Ishikawa (cell line): Measurements from ENCODE around the gene INTS14.

Experiments
- CEBPB ChIP-seq: IDR thresholded peaks from 2 replicates; pipeline ENCODE4 v1.6.1; 2012
- CREB1 ChIP-seq: IDR thresholded peaks from 2 replicates; pipeline ENCODE4 v1.6.1; 2012; ENCODE audit warnings: low read depth
- EGR1 ChIP-seq: IDR thresholded peaks from 2 replicates; pipeline ENCODE4 v1.6.1; 2012
- EP300 ChIP-seq: IDR thresholded peaks from 2 replicates; pipeline ENCODE4 v1.6.1; 2012; ENCODE audit warnings: borderline replicate concordance
- FOXM1 ChIP-seq: IDR thresholded peaks from 2 replicates; pipeline ENCODE4 v1.6.1; 2012; ENCODE audit warnings: low read depth, borderline replicate concordance
- NFIC ChIP-seq: IDR thresholded peaks from 2 replicates; pipeline ENCODE4 v1.6.1; 2012
- RAD21 ChIP-seq: IDR thresholded peaks from 2 replicates; pipeline ENCODE4 v1.6.1; 2012; ENCODE audit warnings: low read depth
- REST ChIP-seq: IDR thresholded peaks from 2 replicates; pipeline ENCODE4 v1.6.1; 2012; ENCODE audit warnings: low read depth, mild to moderate bottlenecking
- TAF1 ChIP-seq: IDR thresholded peaks from 2 replicates; pipeline ENCODE4 v1.6.1; 2012; ENCODE audit warnings: low read depth, mild to moderate bottlenecking
- TCF12 ChIP-seq: IDR thresholded peaks from 2 replicates; pipeline ENCODE4 v1.6.1; 2012; ENCODE audit warnings: low read depth
- YY1 ChIP-seq: IDR thresholded peaks from 2 replicates; pipeline ENCODE4 v1.6.1; 2012; ENCODE audit warnings: low read depth
- TF ChIP-seq, protein P1 (sequence below): IDR thresholded peaks from 2 replicates; pipeline ENCODE4 v1.6.1; 2012
- TF ChIP-seq, protein P2 (sequence below): IDR thresholded peaks from 2 replicates; pipeline ENCODE4 v1.6.1; 2012

DNA sequence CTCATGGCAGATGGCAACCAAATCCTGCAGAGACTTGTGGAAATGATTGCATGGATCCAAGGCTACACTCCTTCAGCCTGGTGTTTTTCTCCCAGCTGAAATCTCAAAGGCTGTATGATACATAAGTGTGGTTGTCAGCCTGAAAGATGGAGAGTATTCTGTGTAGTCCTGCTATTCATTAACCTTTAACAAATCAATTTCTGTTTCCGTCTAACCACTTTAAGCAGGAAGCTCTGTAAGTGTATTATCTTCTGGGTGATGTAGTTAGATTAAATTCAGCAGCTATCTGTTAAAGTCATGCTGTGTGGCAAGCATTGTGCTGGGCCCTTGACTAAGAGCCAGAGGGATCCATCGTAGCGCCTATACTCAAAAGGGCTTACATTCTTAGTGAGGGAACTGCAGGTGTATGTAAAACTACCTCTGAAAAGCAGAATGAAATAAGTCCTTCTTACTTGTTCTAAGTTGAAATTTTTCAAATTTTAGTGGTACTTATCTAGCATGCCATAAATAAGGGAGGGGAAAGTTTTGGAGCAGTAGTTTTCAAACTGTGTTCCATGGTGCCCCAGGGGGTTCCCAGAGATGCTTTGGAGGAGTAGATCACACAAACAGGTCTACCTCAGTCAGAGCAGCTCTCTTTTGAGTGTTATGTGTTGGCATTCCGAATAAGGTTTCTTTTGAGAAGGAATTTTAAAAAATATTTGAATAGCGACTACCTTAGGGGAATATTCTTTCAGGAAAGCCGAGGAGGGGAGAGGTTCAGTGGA, 51.8 kb downstream of the INTS14 start:
- TF ChIP-seq EP300, result no peak
- no peak for TF ChIP-seq RAD21
- TF ChIP-seq REST, result no peak
- no peak for TF ChIP-seq TAF1
- no peak for TF ChIP-seq YY1
- TF ChIP-seq, protein P1, sequence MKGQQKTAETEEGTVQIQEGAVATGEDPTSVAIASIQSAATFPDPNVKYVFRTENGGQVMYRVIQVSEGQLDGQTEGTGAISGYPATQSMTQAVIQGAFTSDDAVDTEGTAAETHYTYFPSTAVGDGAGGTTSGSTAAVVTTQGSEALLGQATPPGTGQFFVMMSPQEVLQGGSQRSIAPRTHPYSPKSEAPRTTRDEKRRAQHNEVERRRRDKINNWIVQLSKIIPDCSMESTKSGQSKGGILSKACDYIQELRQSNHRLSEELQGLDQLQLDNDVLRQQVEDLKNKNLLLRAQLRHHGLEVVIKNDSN, result no peak
- no peak for TF ChIP-seq NFIC
- TF ChIP-seq CREB1, result no peak
- TF ChIP-seq, protein P2, sequence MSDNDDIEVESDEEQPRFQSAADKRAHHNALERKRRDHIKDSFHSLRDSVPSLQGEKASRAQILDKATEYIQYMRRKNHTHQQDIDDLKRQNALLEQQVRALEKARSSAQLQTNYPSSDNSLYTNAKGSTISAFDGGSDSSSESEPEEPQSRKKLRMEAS, result no peak
- no peak for TF ChIP-seq TCF12
- TF ChIP-seq CEBPB, result no peak
- TF ChIP-seq FOXM1, result no peak
- TF ChIP-seq EGR1, result no peak
